Measurements from ENCODE around the gene TAF9B. TPM values are rescaled to one million over a fixed set of nuclear protein-coding genes. Genes with fewer than 3 reads are reported as not detected.

Gene TAF9B
- total RNA-seq, 1 experiment from 2014 or later = 22.2 TPM

GRCh38 chrX:78119521-78120227, 19.8 kb downstream of the TAF9B start:
- H3K27ac Mint-ChIP-seq (ENCODE audit: unreplicated experiment) = no peak overlapping the region
- no TSS peak for BruUV-seq (replicated peaks)
- intact Hi-C loops (cut with micrococcal nuclease; ENCODE audit: unreplicated experiment) = no loop called here
- no peaks in the 10 kb centered on the region for H3K4me1 Mint-ChIP-seq (ENCODE audit: low read depth, unreplicated experiment)
- H3K4me3 Mint-ChIP-seq (ENCODE audit: unreplicated experiment) = no peak overlapping the region
- Histone ChIP-seq H3K36me3 (ENCODE audit: control insufficient read depth, insufficient read depth, low read length) (0 out of 2 replicates have a peak, but pooled peaks cover 1% of the 10 kb centered on the region), H3K4me3 (ENCODE audit: low read depth, low read length) (no peak overlapping the region), H3K27me3 (replicated peaks; ENCODE audit: control insufficient read depth, insufficient read depth, low read length) (no peaks in the 10 kb centered on the region), H3K4me1 (no peaks in the 10 kb centered on the region), H3K9me3 (no peaks in the 10 kb centered on the region)
- TF ChIP-seq CTCF (IDR thresholded peaks at IDR 0.05; ENCODE audit: insufficient read depth in 1 of 2, low read depth in 1 of 2, low read length in 1 of 2, severe bottlenecking in 1 of 2, unreplicated experiment in 1 of 2) = peak; percentile 32 to 38
- H3K27me3 Mint-ChIP-seq (ENCODE audit: insufficient read depth, unreplicated experiment) = no peaks in the 10 kb centered on the region
- POLR2A ChIA-PET = no interaction called here
- DNase-seq = no peak
- H3K36me3 Mint-ChIP-seq (ENCODE audit: insufficient read depth, unreplicated experiment) = peaks cover 90% of the 10 kb centered on the region
- H3K9me3 Mint-ChIP-seq (ENCODE audit: unreplicated experiment) = no peaks in the 10 kb centered on the region
- CTCF ChIA-PET = no interaction called here

GRCh38 chrX:78118628-78119027, 20.8 kb downstream of the TAF9B start:
- H3K27me3 ChIP-seq (replicated peaks; ENCODE audit: control insufficient read depth, insufficient read depth, low read length) = no peaks in the 10 kb centered on the region
- no TSS peak for BruUV-seq (replicated peaks)
- intact Hi-C loops (cut with micrococcal nuclease; ENCODE audit: unreplicated experiment) = no loop called here
- no peak for TF ChIP-seq CTCF (IDR thresholded peaks at IDR 0.05; ENCODE audit: insufficient read depth in 1 of 2, low read depth in 1 of 2, low read length in 1 of 2, severe bottlenecking in 1 of 2, unreplicated experiment in 1 of 2)
- no peaks in the 10 kb centered on the region for H3K9me3 Mint-ChIP-seq (ENCODE audit: unreplicated experiment)
- no peaks in the 10 kb centered on the region for H3K9me3 ChIP-seq
- H3K4me1 Mint-ChIP-seq (ENCODE audit: low read depth, unreplicated experiment) = no peaks in the 10 kb centered on the region
- H3K27me3 Mint-ChIP-seq (ENCODE audit: insufficient read depth, unreplicated experiment) = no peaks in the 10 kb centered on the region
- peaks cover 2% of the 10 kb centered on the region; the same call in 1 of the 2 replicates for H3K36me3 ChIP-seq (ENCODE audit: control insufficient read depth, insufficient read depth, low read length)
- H3K36me3 Mint-ChIP-seq (ENCODE audit: insufficient read depth, unreplicated experiment) = peaks cover 88% of the 10 kb centered on the region
- no peaks in the 10 kb centered on the region for H3K4me1 ChIP-seq
- H3K4me3 ChIP-seq (ENCODE audit: low read depth, low read length) = no peak overlapping the region
- no peak overlapping the region for H3K27ac Mint-ChIP-seq (ENCODE audit: unreplicated experiment)
- ChIA-PET CTCF (no interaction called here), POLR2A (interaction anchor here (0.8 kb wide), 1 partner anchor 14 kb away, joined by 4 read pairs; no protein-coding TSS in a partner anchor)
- no peak overlapping the region for H3K4me3 Mint-ChIP-seq (ENCODE audit: unreplicated experiment)
- DNase-seq = no peak

GRCh38 chrX:78116766-78117165, 22.7 kb downstream of the TAF9B start:
- peaks cover 3% of the 10 kb centered on the region; the same call in 1 of the 2 replicates for H3K36me3 ChIP-seq (ENCODE audit: control insufficient read depth, insufficient read depth, low read length)
- Mint-ChIP-seq H3K27me3 (ENCODE audit: insufficient read depth, unreplicated experiment) (no peaks in the 10 kb centered on the region), H3K4me3 (ENCODE audit: unreplicated experiment) (no peak overlapping the region), H3K27ac (ENCODE audit: unreplicated experiment) (no peak overlapping the region), H3K9me3 (ENCODE audit: unreplicated experiment) (no peaks in the 10 kb centered on the region), H3K36me3 (ENCODE audit: insufficient read depth, unreplicated experiment) (peaks cover 87% of the 10 kb centered on the region), H3K4me1 (ENCODE audit: low read depth, unreplicated experiment) (no peaks in the 10 kb centered on the region)
- no peak for DNase-seq
- ChIA-PET CTCF (no interaction called here), POLR2A (no interaction called here)
- no TSS peak for BruUV-seq (replicated peaks)
- H3K4me3 ChIP-seq (ENCODE audit: low read depth, low read length) = no peak overlapping the region
- no peaks in the 10 kb centered on the region for H3K9me3 ChIP-seq
- no peaks in the 10 kb centered on the region for H3K27me3 ChIP-seq (replicated peaks; ENCODE audit: control insufficient read depth, insufficient read depth, low read length)
- intact Hi-C loops (cut with micrococcal nuclease; ENCODE audit: unreplicated experiment) = no loop called here
- no peaks in the 10 kb centered on the region for H3K4me1 ChIP-seq
- no peak for TF ChIP-seq CTCF (IDR thresholded peaks at IDR 0.05; ENCODE audit: insufficient read depth in 1 of 2, low read depth in 1 of 2, low read length in 1 of 2, severe bottlenecking in 1 of 2, unreplicated experiment in 1 of 2)

Data from Caco-2 (cell line).